Panc1 (cell line): Measurements from ENCODE around the gene PLCH1.

Source experiments
- POLR2AphosphoS5 ChIP-seq: IDR thresholded peaks from 2 replicates; pipeline ENCODE4 v1.6.1; 2012; ENCODE audit warnings: mild to moderate bottlenecking, low read depth, low read length, moderate library complexity
- SIN3A ChIP-seq: IDR thresholded peaks from 2 replicates; pipeline ENCODE4 v1.6.1; 2012; ENCODE audit warnings: low read depth, mild to moderate bottlenecking, low read length, moderate library complexity, borderline replicate concordance; ENCODE audit not compliant: insufficient read depth
- TF ChIP-seq, protein P1 (sequence below): fragments of 450-650 bp; IDR thresholded peaks from 2 replicates; pipeline ENCODE4 v1.5.1; 2017; ENCODE audit warnings: mild to moderate bottlenecking

DNA sequence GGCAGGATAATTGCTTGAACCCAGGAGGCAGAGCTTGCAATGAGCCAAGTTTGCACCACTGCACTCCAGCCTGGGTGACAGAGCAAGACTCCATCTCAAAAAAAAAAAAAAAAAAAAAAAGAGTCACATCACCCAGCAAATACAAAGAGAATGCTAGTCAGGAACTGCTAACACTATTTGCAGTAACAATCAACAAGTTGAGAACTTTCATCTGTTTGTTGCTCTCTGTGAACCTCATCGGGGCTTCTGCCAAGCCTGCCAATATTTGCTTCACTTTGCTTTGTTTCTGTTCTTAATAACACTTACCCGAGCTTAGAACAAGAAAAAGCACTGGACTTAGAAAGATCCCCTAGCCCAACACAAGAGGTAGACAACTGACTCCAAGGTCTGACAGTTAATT, 76.9 kb downstream of the PLCH1 start:
- TF ChIP-seq, protein P1, sequence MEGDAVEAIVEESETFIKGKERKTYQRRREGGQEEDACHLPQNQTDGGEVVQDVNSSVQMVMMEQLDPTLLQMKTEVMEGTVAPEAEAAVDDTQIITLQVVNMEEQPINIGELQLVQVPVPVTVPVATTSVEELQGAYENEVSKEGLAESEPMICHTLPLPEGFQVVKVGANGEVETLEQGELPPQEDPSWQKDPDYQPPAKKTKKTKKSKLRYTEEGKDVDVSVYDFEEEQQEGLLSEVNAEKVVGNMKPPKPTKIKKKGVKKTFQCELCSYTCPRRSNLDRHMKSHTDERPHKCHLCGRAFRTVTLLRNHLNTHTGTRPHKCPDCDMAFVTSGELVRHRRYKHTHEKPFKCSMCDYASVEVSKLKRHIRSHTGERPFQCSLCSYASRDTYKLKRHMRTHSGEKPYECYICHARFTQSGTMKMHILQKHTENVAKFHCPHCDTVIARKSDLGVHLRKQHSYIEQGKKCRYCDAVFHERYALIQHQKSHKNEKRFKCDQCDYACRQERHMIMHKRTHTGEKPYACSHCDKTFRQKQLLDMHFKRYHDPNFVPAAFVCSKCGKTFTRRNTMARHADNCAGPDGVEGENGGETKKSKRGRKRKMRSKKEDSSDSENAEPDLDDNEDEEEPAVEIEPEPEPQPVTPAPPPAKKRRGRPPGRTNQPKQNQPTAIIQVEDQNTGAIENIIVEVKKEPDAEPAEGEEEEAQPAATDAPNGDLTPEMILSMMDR = no peak
- no peak for TF ChIP-seq POLR2AphosphoS5
- no peak for TF ChIP-seq SIN3A
